ENCODE data around the gene AK8.

DNA sequence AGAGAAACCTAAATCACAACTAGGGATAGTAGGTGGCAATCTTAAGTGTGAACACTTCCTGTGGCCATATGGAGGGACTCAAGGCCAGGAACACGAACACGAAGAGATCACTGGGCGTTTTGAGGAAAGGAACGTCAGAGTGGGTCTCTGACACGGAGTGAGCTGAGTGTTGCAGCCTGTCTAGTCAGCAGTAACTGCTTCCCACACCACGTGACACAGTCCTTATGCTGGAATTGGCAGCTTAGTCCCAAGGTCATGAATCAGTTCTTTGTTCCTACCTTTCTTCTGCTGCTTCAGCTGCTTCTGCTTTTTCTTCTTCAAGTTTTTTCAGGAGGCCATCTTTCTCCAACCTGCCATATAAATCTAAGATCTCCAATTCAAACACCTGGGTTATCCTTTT lies 18.8 kb upstream of the AK8 start:
- TF ChIP-seq EZH2phosphoT487 (IDR thresholded peaks at IDR 0.05; ENCODE audit: borderline replicate concordance), result no peak
- TF ChIP-seq, protein P1, sequence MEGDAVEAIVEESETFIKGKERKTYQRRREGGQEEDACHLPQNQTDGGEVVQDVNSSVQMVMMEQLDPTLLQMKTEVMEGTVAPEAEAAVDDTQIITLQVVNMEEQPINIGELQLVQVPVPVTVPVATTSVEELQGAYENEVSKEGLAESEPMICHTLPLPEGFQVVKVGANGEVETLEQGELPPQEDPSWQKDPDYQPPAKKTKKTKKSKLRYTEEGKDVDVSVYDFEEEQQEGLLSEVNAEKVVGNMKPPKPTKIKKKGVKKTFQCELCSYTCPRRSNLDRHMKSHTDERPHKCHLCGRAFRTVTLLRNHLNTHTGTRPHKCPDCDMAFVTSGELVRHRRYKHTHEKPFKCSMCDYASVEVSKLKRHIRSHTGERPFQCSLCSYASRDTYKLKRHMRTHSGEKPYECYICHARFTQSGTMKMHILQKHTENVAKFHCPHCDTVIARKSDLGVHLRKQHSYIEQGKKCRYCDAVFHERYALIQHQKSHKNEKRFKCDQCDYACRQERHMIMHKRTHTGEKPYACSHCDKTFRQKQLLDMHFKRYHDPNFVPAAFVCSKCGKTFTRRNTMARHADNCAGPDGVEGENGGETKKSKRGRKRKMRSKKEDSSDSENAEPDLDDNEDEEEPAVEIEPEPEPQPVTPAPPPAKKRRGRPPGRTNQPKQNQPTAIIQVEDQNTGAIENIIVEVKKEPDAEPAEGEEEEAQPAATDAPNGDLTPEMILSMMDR (conservative IDR thresholded peaks at IDR 0.05; ENCODE audit: low read length), result no peak

Data from Loucy (cell line).